Spleen (tissue), 7 donors: ENCODE results near the gene CNOT2.

Source experiments
- CTCF ChIP-seq, 11 experiments: fragments of 200-600 bp in 7 of 11; fragments of 450-650 bp in 4 of 11; sonication (generic) in 4 of 11; IDR thresholded peaks in 8 of 11; conservative IDR thresholded peaks in 3 of 11; 1 replicate in 7 of 11; 2 replicates in 4 of 11; pipeline versions ENCODE4 v1.4.0 to v1.8.0; 2016 to 2021; ENCODE audit warnings: antibody characterized with exemption in 11 of 11, inconsistent platforms in 4 of 11, mild to moderate bottlenecking in 1 of 11
- POLR2A ChIP-seq, 3 donors: fragments of 450-650 bp; IDR thresholded peaks; one replicate each; pipeline ENCODE4 v1.5.1; 2017; ENCODE audit warnings: antibody characterized with exemption in 3 of 3, mild to moderate bottlenecking in 1 of 3
- POLR2AphosphoS5 ChIP-seq, 3 donors: sonication (generic); formaldehyde crosslinking; IDR thresholded peaks; one replicate each; pipeline ENCODE4 v1.5.1; 2017; ENCODE audit warnings: antibody characterized with exemption in 3 of 3
- donor health status: DM: no; HTN: no; CAD: no; lungs with moderate emphysema.
- donor health status: DM: no; HTN: no; CAD: no.
- donor health status: DM: no; HTN: no; CAD: no.

GRCh38 chr12:70379846-70380245 lies 136.6 kb downstream of the CNOT2 start:
- TF ChIP-seq CTCF (IDR thresholded peaks at IDR 0.05 in 8 of 11, conservative IDR thresholded peaks at IDR 0.05 in 3 of 11) (no peak), POLR2A (IDR thresholded peaks at IDR 0.05) (no peak), POLR2AphosphoS5 (IDR thresholded peaks at IDR 0.05) (no peak)
